HUES6 (cell line): ENCODE measurements around the gene PLIN5.

Source experiments
- H3K27ac ChIP-seq: 2 replicates; pipeline ENCODE4 v1.7.0; 2013; ENCODE audit warnings: low read depth, mild to moderate bottlenecking, low read length, inconsistent platforms
- H3K27me3 ChIP-seq: 2 replicates; pipeline ENCODE4 v1.6.1; 2013; ENCODE audit warnings: low read length; ENCODE audit not compliant: control insufficient read depth, insufficient read depth
- H3K36me3 ChIP-seq: 2 replicates; pipeline ENCODE4 v1.6.1; 2013; ENCODE audit warnings: low read length; ENCODE audit not compliant: control insufficient read depth, insufficient read depth
- H3K4me1 ChIP-seq: 2 replicates; pipeline ENCODE4 v1.6.1; 2013; ENCODE audit warnings: low read length; ENCODE audit not compliant: control insufficient read depth, insufficient read depth
- H3K4me3 ChIP-seq: 2 replicates; pipeline ENCODE4 v1.5.1; 2013; ENCODE audit warnings: low read depth, low read length
- H3K9ac ChIP-seq: one replicate; pipeline ENCODE4 v1.6.1; 2013; ENCODE audit warnings: mild to moderate bottlenecking, low read length
- H3K9me3 ChIP-seq: 2 replicates; pipeline ENCODE4 v1.6.1; 2013; ENCODE audit warnings: low read depth, low read length; ENCODE audit not compliant: control insufficient read depth, insufficient read depth

The PLIN5 gene

GRCh38 chr19:4541114-4541805, 6.2 kb upstream of the PLIN5 start:
- peaks cover 6% of the 10 kb centered on the region; the same call in 1 of the 2 replicates for H3K27me3 ChIP-seq
- peaks cover 9% of the 10 kb centered on the region; the same call in 1 of the 2 replicates for H3K4me1 ChIP-seq
- H3K9ac ChIP-seq, result no peak overlapping the region
- no peaks in the 10 kb centered on the region for H3K36me3 ChIP-seq
- no peak overlapping the region for H3K27ac ChIP-seq
- H3K9me3 ChIP-seq, result peaks cover 5% of the 10 kb centered on the region; the same call in 1 of the 2 replicates
- H3K4me3 ChIP-seq, result no peak overlapping the region

GRCh38 chr19:4539693-4540581, 4.9 kb upstream of the PLIN5 start, which contains the start of gene LRG1:
TSS of gene LRG1 (minus strand) at chr19:4540036. CDS start at chr19:4540013, 23 bp downstream.
- Histone ChIP-seq H3K27me3 (peaks cover 6% of the 10 kb centered on the region), H3K36me3 (no peaks in the 10 kb centered on the region), H3K27ac (no peak within 1 kb of the TSS), H3K4me1 (peaks cover 9% of the 10 kb centered on the region; the same call in 1 of the 2 replicates), H3K9me3 (peaks cover 5% of the 10 kb centered on the region; the same call in 1 of the 2 replicates), H3K4me3 (no peak within 1 kb of the TSS), H3K9ac (no peak within 1 kb of the TSS)

- no peak overlapping the region for H3K9ac ChIP-seq
- H3K36me3 ChIP-seq, result no peaks in the 10 kb centered on the region
- H3K4me3 ChIP-seq, result no peak overlapping the region
- H3K9me3 ChIP-seq, result peaks cover 5% of the 10 kb centered on the region; the same call in 1 of the 2 replicates
- no peak overlapping the region for H3K27ac ChIP-seq
- H3K4me1 ChIP-seq, result peaks cover 11% of the 10 kb centered on the region; the same call in 1 of the 2 replicates
- peaks cover 14% of the 10 kb centered on the region for H3K27me3 ChIP-seq
Measured at GRCh38 chr19:4539169-4539692, 4.2 kb upstream of the PLIN5 start.

GRCh38 chr19:4538601-4538954, 3.6 kb upstream of the PLIN5 start:
- no peak overlapping the region for H3K4me3 ChIP-seq
- H3K9me3 ChIP-seq, result peaks cover 5% of the 10 kb centered on the region; the same call in 1 of the 2 replicates
- no peak overlapping the region for H3K27ac ChIP-seq
- no peaks in the 10 kb centered on the region for H3K36me3 ChIP-seq
- H3K9ac ChIP-seq, result no peak overlapping the region
- H3K4me1 ChIP-seq, result peaks cover 11% of the 10 kb centered on the region; the same call in 1 of the 2 replicates
- peaks cover 20% of the 10 kb centered on the region for H3K27me3 ChIP-seq

- Histone ChIP-seq H3K36me3 (no peaks in the 10 kb centered on the region), H3K9me3 (peaks cover 5% of the 10 kb centered on the region; the same call in 1 of the 2 replicates), H3K9ac (no peak overlapping the region), H3K27ac (no peak overlapping the region), H3K27me3 (peaks cover 25% of the 10 kb centered on the region), H3K4me1 (peaks cover 11% of the 10 kb centered on the region; the same call in 1 of the 2 replicates), H3K4me3 (no peak overlapping the region)
Measured at GRCh38 chr19:4537953-4538600, 3.1 kb upstream of the PLIN5 start.

- H3K4me3 ChIP-seq, result no peak overlapping the region
- no peak overlapping the region for H3K27ac ChIP-seq
- peaks cover 11% of the 10 kb centered on the region; the same call in 1 of the 2 replicates for H3K4me1 ChIP-seq
- peaks cover 27% of the 10 kb centered on the region for H3K27me3 ChIP-seq
- peaks cover 5% of the 10 kb centered on the region; the same call in 1 of the 2 replicates for H3K9me3 ChIP-seq
- no peaks in the 10 kb centered on the region for H3K36me3 ChIP-seq
- no peak overlapping the region for H3K9ac ChIP-seq
Measured at GRCh38 chr19:4536798-4537197, 1.8 kb upstream of the PLIN5 start.

- Histone ChIP-seq H3K9me3 (no peaks in the 10 kb centered on the region), H3K27me3 (peaks cover 40% of the 10 kb centered on the region), H3K4me3 (no peak overlapping the region), H3K4me1 (peaks cover 2% of the 10 kb centered on the region; the same call in 1 of the 2 replicates), H3K27ac (no peak overlapping the region), H3K36me3 (no peaks in the 10 kb centered on the region), H3K9ac (no peak overlapping the region)
Measured at GRCh38 chr19:4533835-4534424, 1.1 kb downstream of the PLIN5 start.

GRCh38 chr19:4533334-4533733, 1.7 kb downstream of the PLIN5 start:
- H3K27ac ChIP-seq, result no peak overlapping the region
- no peaks in the 10 kb centered on the region for H3K36me3 ChIP-seq
- peaks cover 2% of the 10 kb centered on the region; the same call in 1 of the 2 replicates for H3K4me1 ChIP-seq
- peaks cover 40% of the 10 kb centered on the region for H3K27me3 ChIP-seq
- no peak overlapping the region for H3K9ac ChIP-seq
- H3K9me3 ChIP-seq, result no peaks in the 10 kb centered on the region
- H3K4me3 ChIP-seq, result no peak overlapping the region

- Histone ChIP-seq H3K4me1 (peaks cover 2% of the 10 kb centered on the region; the same call in 1 of the 2 replicates), H3K9ac (no peak overlapping the region), H3K27ac (no peak overlapping the region), H3K36me3 (no peaks in the 10 kb centered on the region), H3K27me3 (peaks cover 34% of the 10 kb centered on the region), H3K9me3 (no peaks in the 10 kb centered on the region), H3K4me3 (no peak overlapping the region)
Measured at GRCh38 chr19:4531562-4532165, 3.4 kb downstream of the PLIN5 start.
